Activated B cell treated with CpG ODN at 0.5 μM for 24 hours (primary cell): ENCODE results near the gene MBOAT7. TPM values are rescaled to one million over a fixed set of nuclear protein-coding genes. Genes with fewer than 3 reads are reported as not detected.
"Not testable (repeated sequence)": the region's sequence is repeated elsewhere in the genome, so short reads cannot be mapped to it uniquely, and the experiment has no call there.

Source experiments
- ATAC-seq: fragments of 200-7000 bp; cut with Tn5 transposase; one replicate; pipeline ENCODE4 v1.10.0; 2021; ENCODE audit warnings: low read depth, mild to moderate bottlenecking, moderate library complexity
- CTCF ChIA-PET: fragments of 350-600 bp; sonication (Branson Sonifier 250); formaldehyde crosslinking; loops from one replicate; lab custom pipeline; 2021; ENCODE audit warnings: antibody characterized with exemption; lab: Charles Lee
- POLR2A ChIA-PET: fragments of 350-600 bp; sonication (Branson Sonifier 250); formaldehyde crosslinking; loops from one replicate; lab custom pipeline; 2021; ENCODE audit warnings: antibody characterized with exemption; lab: Charles Lee
- DNase-seq: peaks from one replicate; pipeline ENCODE4 v3.0.0; 2022
- H3K27ac Mint-ChIP-seq: one replicate; pipeline ENCODE4 v1.8.0; 2020; ENCODE audit warnings: mixed read lengths
- H3K27me3 Mint-ChIP-seq: one replicate; pipeline ENCODE4 v1.8.0; 2021; ENCODE audit warnings: mixed read lengths
- H3K36me3 Mint-ChIP-seq: one replicate; pipeline ENCODE4 v1.8.0; 2021; ENCODE audit warnings: low read depth, mixed read lengths
- H3K4me1 Mint-ChIP-seq: one replicate; pipeline ENCODE4 v1.8.0; 2021; ENCODE audit warnings: mixed read lengths
- H3K4me3 Mint-ChIP-seq: one replicate; pipeline ENCODE4 v1.8.0; 2020; ENCODE audit warnings: mild to moderate bottlenecking, mixed read lengths
- H3K9me3 Mint-ChIP-seq: one replicate; pipeline ENCODE4 v1.8.0; 2020; ENCODE audit warnings: mixed read lengths
- CTCF ChIP-seq: fragments of 200-600 bp; IDR thresholded peaks from one replicate; pipeline ENCODE4 v1.8.0; 2022; ENCODE audit warnings: antibody characterized with exemption, mild to moderate bottlenecking
- intact Hi-C: fragments of 100-400 bp; cut with micrococcal nuclease; formaldehyde crosslinking; loops from one replicate; pipeline ENCODE4 v1.15.1; 2024
- total RNA-seq: library from RNA; stranded (reverse); gene quantifications from 2 replicates; pipeline ENCODE4 v1.2.3, GENCODE V29; 2022

MBOAT7 gene
- total RNA-seq, 1 donor from 2014 or later: 21.4 TPM

- H3K4me1 Mint-ChIP-seq: peaks cover 78% of the 10 kb centered on the region
- peaks cover 75% of the 10 kb centered on the region for H3K36me3 Mint-ChIP-seq
- H3K9me3 Mint-ChIP-seq: no peaks in the 10 kb centered on the region
- H3K27ac Mint-ChIP-seq: peak overlapping the region; percentile 46
- peak overlapping the region; percentile 32 for H3K4me3 Mint-ChIP-seq
- no peaks in the 10 kb centered on the region for H3K27me3 Mint-ChIP-seq
- DNase-seq (no peak), ATAC-seq (peak; percentile 47)
- TF ChIP-seq CTCF: no peak
- CTCF ChIA-PET: interaction anchor here (0.7 to 1.1 kb wide), 2 partner anchors 19 to 24 kb away, joined by 3 read pairs; partner anchors contain the start of gene MBOAT7
- intact Hi-C loops: no loop called here
- POLR2A ChIA-PET: interaction anchor here (0.6 to 5.2 kb wide), 7 partner anchors 7 to 454 kb away, joined by 3 to 69 read pairs (median 5); partner anchors contain the start of genes MBOAT7, RPS9 and TSEN34
Observed at GRCh38 chr19:54207983-54208783, 18.8 kb upstream of the MBOAT7 start.

GRCh38 chr19:54207676-54207982 is 18.2 kb upstream of the MBOAT7 start:
- H3K4me1 Mint-ChIP-seq: peaks cover 83% of the 10 kb centered on the region
- intact Hi-C loops: no loop called here
- TF ChIP-seq CTCF: no peak
- ChIA-PET CTCF (interaction anchor here (1.1 kb wide), 1 partner anchor 24 kb away, joined by 3 read pairs; no protein-coding TSS in a partner anchor), POLR2A (interaction anchor here (0.6 to 5.2 kb wide), 6 partner anchors 9 to 455 kb away, joined by 3 to 69 read pairs (median 4); partner anchors contain the start of genes MBOAT7 and TSEN34)
- no peaks in the 10 kb centered on the region for H3K9me3 Mint-ChIP-seq
- H3K36me3 Mint-ChIP-seq: peaks cover 80% of the 10 kb centered on the region
- ATAC-seq (no peak), DNase-seq (no peak)
- no peaks in the 10 kb centered on the region for H3K27me3 Mint-ChIP-seq
- H3K27ac Mint-ChIP-seq: peak overlapping the region; percentile 46
- H3K4me3 Mint-ChIP-seq: peak overlapping the region; percentile 36

GRCh38 chr19:54207193-54207592 is 17.8 kb upstream of the MBOAT7 start:
- DNase-seq, CTCF ChIA-PET, ATAC-seq, H3K27me3 Mint-ChIP-seq, H3K27ac Mint-ChIP-seq, intact Hi-C loops, H3K9me3 Mint-ChIP-seq: not testable (repeated sequence)
- Mint-ChIP-seq H3K36me3 (peaks cover 85% of the 10 kb centered on the region), H3K4me1 (peaks cover 88% of the 10 kb centered on the region), H3K4me3 (peak overlapping the region; percentile 36)
- POLR2A ChIA-PET: interaction anchor here (0.7 to 5.2 kb wide), 6 partner anchors 8 to 34 kb away, joined by 3 to 69 read pairs (median 4); partner anchors contain the start of genes MBOAT7, TMC4 and TSEN34

- intact Hi-C loops: no loop called here
- ChIA-PET POLR2A (interaction anchor here (0.7 to 5.2 kb wide), 4 partner anchors 17 to 112 kb away, joined by 3 to 69 read pairs (median 4); partner anchors contain the start of genes MBOAT7, TMC4 and TSEN34), CTCF (no interaction called here)
- Mint-ChIP-seq H3K4me1 (peaks cover 91% of the 10 kb centered on the region), H3K4me3 (no peak overlapping the region), H3K27ac (no peak overlapping the region), H3K9me3 (no peaks in the 10 kb centered on the region), H3K27me3 (no peaks in the 10 kb centered on the region), H3K36me3 (peaks cover 87% of the 10 kb centered on the region)
- DNase-seq: no peak
- no peak for TF ChIP-seq CTCF
- no peak for ATAC-seq
Observed at GRCh38 chr19:54206831-54207177, 17.4 kb upstream of the MBOAT7 start.

- no peak for ATAC-seq
- H3K9me3 Mint-ChIP-seq: no peaks in the 10 kb centered on the region
- POLR2A ChIA-PET: interaction anchor here (0.7 to 5.2 kb wide), 5 partner anchors 16 to 421 kb away, joined by 3 to 69 read pairs (median 3); partner anchors contain the start of genes MBOAT7, TMC4 and TSEN34
- TF ChIP-seq CTCF: no peak
- H3K36me3 Mint-ChIP-seq: peaks cover 89% of the 10 kb centered on the region
- intact Hi-C loops: no loop called here
- no peaks in the 10 kb centered on the region for H3K27me3 Mint-ChIP-seq
- CTCF ChIA-PET: no interaction called here
- H3K27ac Mint-ChIP-seq: no peak overlapping the region
- H3K4me3 Mint-ChIP-seq: no peak overlapping the region
- H3K4me1 Mint-ChIP-seq: peaks cover 95% of the 10 kb centered on the region
- no peak for DNase-seq
Observed at GRCh38 chr19:54206030-54206830, 16.9 kb upstream of the MBOAT7 start.
